HG03135 (cell line): ENCODE data around the gene C11orf68.
"Not testable (repeated sequence)": the region's sequence is repeated elsewhere in the genome, so short reads cannot be mapped to it uniquely, and the experiment has no call there.

Experiments used
- ATAC-seq: cut with Tn5 transposase; IDR thresholded peaks from one replicate; pipeline ENCODE4 v1.9.1; 2021; ENCODE audit warnings: mild to moderate bottlenecking, moderate library complexity; ENCODE audit not compliant: unreplicated experiment

The C11orf68 gene

DNA sequence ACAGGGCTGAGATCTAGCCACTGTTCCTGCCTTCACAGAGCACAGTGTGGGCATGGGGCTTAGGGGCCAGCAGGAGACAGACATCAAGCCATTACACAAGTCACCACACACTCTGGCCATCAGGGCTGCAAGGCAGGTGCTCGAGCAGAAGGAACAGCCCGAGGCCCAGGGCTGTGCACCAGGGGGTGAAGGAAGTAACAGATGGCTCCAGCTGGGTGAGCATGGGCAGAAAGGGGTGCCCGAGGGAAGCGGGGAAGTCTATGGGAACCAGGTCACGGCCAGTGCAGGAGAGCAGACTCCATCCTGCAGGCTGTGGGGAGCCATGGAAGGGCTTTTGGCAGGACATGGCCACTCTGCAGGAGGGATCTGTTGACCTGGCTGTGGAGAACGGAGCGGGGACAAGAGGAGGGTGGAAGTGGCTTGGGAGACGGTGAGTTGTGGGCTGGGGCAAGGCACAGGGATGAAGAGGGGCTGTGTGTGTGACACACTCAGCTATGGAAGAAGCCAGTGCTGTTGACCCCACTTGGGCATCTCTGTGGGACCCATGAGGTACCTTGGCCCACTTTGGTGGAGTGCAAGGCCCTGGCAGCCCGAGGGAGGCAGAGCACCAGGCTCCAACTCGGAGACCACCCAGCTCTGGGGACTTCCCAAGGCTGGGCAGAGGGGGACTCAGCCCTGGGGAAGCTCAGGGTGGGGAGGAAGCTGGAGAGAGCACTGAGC is 3.6 kb downstream of the C11orf68 start:
- ATAC-seq: no peak

DNA sequence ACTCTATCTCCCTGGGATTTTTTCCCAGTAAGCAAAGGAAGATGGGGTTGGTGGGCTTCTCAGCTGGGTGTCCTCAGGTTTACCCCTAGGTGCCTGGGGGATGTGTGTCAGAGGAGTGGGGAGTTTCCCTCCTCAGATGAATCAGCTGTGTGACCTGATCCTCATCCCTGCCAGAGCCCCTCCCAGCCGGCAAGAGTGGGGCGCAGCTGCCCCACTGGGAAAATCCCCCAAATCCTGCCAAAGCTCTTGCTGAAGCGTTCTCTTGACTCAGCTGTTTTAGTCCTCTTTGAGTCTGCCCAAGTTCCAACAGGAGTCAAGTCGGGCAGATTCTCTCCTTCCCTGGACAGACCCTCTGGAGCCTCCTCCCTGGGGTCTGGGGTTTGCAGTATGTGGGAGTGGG is 6.0 kb downstream of the C11orf68 start:
- no peak for ATAC-seq

DNA sequence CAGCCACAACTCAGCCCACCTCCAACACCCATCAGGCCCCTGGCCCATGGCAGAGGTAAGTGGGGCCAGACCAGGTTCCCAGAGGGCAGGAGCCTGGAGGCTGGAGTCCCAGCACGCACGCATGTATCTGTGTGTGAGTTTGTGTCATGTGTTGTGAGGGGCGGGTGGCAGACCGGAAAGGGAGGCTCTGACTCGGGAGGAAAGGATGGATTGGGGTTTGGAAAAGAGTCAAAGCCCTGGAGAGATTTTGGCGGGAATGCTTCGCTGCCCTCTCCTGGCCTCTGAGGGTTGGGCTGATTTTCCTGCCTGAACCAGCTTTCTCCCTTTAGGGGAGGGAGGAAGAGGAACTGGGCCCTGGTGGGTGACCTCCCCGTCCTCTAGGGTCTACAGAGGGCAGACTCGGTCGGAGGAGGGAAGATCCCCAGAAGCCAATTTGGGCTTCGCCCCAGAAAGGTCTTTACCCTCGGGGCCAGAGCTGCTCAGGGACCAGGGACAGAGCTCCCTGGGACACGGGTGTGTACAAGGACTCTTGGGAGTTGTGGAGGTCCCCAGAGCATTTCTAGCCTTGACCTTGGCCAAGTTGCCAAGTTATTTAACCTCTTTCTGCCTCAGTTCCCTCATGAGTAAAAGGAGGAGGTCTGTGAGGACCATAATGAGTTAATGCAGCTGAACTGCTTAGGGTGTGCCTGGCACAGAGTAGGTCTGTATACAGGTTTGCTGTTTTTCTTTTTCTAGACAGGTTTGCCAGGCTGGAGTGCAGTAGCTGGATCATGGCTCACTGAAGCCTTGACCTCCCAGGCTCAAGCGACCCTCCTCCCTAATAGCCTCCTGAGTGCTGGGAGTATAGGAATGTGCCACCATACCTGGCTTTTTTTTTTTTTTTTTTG is 6.9 kb downstream of the C11orf68 start:
- no peak for ATAC-seq

DNA sequence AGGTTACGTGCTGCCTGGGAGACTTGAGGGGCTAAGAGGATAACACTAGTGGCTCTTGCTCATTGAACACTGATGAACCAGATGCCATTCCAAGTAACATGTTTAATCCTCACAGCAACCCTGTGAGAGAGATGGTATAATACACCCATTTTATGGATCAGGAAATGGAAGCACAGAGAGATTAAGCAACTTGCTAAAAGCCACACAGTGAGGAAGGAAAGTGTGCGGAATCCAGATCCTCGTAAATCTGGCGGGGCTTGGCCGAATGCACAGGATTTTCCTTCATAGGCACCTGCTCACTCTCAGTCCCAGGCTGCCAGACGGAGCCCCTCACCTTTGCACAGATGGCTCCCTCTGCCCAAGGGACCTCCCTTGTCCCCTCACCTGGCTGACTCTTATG is 11.0 kb downstream of the C11orf68 start:
- ATAC-seq: no peak

DNA sequence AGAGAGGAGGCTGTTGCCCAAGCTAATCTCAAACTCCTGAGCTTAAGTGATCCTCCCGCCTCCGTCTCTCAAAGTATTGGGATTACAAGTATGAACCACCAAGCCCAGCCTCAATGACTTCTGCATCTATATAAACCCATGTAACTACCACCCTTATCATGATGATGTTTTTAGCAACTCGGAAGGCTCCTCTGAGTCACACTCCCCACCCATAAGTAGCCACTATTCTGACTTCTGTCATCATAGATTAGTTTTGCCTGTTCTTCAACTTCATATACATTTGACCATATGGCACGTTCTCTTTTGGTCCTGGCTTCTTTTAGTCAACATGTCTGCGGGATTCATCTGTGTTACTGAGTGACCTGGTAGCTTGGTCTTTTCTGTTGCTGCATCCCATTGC is 12.3 kb downstream of the C11orf68 start:
- no peak for ATAC-seq

DNA sequence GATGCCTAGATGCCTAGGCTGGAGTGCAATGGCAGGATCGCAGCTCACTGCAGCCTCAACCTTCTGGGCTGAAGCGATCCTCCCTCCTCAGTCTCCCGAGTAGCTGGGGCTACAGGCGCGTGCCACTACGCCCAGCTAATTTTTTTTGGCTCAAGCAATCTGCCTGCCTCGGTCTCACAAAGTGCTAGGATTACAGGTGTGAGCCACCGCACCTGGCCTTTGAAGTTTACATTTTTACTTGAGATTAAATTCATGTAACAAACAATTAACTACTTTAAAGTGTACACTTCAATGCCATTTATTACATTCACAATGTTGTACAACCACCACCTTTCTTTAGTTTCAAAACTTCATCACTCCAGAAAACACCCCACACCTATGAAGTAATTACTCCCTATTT is 15.1 kb downstream of the C11orf68 start:
- no peak for ATAC-seq

DNA sequence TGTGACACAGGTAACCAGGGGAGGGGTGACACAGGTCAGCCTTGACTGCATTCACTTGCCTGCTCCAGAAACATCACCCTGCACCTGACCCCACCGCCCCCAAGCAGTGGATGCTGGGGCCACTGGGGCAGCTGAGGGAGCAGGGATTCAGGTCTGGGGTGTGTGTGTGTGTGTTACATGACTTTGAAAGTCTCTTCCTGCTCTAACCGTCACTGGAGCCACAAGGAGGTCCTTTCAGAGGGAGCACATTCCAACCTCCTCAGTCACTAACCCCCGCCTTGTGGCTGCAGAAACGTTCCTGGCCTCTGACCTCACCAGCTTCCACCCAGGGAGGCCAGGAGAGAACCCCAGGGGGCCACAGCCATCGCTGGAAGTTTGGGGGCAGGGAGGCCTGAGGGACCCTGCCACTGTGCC is 15.8 kb downstream of the C11orf68 start:
- no peak for ATAC-seq

DNA sequence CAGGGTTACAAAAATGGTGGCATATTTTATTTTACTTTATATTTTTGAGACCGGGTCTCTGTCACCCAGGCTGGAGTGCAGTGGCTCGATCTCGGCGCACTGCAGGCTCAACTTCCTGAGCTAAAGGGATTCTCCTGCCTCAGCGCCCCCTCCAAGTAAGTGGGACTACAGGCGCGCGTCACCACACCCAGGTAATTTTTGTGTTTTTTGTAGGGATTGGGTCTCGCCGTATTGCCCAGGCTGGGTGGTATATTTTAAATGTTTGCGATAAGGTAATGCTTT is 18.0 kb downstream of the C11orf68 start:
- ATAC-seq: no peak

DNA sequence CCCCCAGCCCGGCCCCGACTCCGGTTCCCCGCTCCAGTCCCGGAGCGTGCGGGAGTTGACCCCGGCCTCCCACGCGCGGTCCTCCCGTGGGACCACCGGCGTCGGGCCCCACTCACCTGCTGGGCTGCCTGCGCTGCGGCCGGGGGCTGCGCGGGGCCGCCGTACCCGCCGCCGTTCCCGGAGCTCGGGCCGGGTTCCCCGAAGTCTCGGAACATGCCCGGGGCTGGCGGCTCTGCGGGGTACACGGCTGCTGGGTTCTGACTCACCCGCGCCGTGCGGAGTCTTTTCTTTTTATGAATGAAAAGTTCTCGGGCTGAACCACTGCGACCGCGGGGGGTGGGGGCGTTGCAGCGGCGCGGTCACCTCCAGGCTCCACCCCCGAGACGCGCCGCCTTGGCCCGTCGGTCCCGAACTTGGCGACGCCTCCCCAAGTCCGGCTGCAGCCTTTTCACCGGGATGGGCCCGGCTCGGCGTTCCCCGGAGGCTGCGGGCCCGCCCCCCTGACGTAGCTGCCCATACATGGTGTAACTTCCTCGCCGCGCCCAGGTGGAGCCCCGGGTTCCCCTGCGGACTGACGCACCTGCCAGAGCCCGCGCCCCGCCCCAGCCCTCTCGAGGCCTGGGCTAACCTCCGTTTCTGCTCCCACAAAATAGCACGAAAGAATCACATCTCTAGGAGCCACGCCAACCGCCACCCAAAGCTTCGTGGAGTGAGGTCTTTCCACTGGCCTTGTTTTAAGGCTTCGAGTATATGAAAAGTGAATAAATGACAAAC is 18.6 kb downstream of the C11orf68 start, which contains the start of gene FOSL1:
Gene FOSL1, minus strand, starts transcription at position 264 of the 774 bp plus-strand sequence. Its CDS starts 49 bp downstream, at position 215.
- ATAC-seq: peak; percentile 75

DNA sequence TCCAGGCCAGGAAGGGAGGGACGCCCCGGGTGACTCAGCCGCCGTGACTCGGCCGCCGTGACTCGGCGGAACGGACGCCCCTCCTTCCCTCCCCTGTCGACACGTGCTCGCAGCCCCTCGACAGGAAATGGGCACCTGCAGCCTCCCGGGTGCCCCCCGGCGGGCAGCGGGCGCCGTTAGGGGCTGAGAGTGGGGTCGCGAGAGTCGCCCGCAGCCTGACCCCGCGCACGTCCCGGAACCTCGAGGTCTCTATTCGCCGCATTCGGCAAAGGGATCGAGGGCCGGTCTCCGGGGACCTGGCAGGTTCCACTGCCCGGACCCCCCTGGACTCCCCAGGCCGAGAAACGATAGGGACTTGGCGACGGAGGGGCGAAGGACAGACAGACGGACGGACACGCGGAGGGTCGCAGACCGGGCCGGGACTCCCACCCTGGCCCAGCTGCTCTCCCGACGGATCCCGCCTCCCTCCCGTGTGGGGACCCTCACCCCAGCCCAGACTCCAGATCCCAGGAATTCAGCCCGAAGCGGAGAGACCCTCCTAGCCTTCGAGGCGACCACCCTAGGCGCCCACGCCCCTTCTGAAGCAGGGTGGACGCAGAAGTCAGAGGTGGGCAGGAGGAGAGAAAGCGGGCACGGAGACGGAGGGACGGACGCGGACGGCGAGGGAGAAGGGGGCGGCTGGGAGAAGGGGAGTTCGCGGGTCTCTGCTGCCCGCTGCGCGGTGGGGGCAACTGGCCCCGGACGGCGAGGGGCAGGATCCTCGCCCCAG is 19.3 kb downstream of the C11orf68 start:
- no peak for ATAC-seq

DNA sequence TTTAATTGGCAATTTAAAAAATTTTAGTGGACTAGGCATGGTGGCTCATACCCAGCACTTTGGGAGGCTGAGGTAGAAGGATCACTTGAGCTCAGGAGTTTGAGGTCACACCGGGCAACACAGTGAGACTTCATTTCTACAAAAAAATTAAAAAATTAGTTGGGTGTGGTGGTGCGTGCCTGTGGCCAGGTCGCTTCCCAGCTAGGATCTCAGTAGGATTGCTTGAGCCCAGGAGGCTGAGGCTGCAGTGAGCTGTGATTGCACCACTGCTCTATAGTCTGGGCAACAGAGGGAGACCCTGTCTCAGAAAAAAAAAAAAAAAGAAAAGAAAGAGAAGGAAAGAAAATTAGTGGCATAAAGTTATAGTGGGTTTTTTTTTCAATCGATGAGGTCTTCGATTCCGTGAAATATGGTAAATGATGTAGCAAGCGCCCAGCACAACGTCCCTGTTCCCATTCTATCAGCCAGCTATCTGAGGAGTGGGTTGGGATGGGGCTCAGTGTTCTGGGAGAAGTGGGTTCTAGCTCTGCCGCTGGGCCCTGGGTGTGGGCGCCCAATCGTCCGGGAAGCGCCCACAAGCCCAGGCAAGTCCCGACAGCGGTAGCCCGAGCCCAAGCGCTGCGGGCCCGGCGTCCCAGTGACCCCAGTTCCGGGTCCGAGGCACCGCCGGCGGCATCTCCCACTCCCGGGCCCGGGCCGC is 20.1 kb downstream of the C11orf68 start:
- no peak for ATAC-seq

DNA sequence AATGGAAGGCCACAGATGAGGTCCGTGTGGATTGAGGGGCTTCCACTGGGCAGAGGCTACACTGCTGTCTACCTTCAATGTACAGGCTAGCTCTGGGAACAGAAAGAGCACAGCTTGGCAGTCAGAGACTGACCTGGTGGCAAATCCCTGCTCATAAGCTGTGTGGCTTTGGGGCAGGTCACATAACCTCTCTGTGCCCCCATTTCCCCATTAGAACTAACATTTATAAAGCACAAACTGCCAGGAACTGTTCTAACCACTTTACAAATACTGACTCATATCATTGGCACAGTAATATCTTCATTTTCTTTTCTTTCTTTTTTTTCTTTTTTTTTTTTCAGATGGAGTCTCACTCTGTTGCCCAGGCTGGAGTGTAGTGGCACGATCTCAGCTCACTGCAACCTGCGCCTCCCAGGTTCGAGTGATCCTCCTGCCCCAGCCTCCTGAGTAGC is 21.8 kb downstream of the C11orf68 start:
- ATAC-seq: no peak

DNA sequence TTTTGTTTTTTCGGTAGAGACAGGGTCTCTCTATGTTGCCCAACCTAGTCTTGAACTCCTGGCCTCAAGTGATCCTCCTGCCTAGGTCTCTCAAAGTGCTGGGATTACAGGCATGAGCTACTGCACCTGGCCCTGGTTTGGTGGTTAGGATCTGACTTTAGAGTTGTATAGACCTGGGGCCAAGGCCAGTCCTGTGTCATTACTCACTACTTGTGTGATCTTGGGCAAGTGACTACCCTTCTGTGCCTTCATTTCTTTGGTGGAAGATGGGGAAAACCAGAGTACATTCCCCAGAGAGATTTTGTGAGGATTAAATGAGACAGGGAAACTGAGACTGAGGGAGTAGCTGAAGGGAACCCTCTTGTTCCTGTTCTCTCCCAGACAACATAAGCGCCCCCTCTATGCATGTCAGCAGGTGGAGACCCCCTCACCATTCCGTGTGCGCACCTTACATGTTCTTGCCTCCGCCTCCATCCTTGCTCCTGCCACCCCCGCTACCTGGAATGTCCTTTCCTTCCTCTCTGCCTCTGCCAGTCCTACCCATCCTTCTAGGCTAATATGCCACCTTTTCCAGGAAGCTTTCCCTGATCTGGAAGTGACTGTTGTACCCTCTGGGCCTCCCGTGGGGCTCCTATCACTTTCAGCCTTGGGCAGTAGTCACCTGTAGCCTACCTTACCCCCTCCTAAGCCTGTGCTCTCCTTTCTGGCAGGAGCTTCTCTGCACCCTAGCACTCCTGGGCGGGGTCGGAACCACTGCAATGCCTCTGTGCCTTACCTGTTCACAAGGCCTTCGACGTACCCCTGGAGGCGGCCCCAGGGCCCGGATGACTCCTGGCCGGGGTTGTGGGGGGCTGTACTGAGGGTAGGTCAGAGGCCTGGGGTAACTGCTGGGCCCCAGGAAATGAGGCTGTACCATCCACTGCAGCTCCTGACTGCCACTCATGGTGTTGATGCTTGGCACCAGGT is 22.5 kb downstream of the C11orf68 start:
- ATAC-seq: no peak

DNA sequence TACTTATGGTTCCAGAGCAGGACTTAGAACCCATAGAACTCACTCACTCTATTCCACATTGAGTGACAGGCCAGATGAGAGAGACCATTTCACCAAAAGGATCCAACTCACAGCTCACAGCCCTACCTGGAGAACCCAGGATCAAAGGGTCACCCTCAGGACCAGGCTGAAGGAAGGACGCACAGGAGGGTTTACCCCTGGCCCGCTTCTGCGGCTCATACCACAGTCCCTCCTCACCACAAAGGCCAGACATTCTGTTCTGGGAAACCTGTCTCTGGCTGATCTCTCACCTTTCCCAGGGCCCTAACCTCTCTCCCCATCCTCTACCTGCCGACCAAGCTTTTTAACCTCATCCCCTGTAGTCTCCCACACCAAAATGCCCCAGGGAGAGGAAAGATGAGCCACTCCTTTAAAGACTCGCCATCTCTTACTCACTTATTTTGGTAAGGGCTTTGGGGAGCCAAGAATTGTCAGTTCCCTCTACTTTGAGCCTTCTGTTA is 23.3 kb downstream of the C11orf68 start:
- ATAC-seq: no peak

DNA sequence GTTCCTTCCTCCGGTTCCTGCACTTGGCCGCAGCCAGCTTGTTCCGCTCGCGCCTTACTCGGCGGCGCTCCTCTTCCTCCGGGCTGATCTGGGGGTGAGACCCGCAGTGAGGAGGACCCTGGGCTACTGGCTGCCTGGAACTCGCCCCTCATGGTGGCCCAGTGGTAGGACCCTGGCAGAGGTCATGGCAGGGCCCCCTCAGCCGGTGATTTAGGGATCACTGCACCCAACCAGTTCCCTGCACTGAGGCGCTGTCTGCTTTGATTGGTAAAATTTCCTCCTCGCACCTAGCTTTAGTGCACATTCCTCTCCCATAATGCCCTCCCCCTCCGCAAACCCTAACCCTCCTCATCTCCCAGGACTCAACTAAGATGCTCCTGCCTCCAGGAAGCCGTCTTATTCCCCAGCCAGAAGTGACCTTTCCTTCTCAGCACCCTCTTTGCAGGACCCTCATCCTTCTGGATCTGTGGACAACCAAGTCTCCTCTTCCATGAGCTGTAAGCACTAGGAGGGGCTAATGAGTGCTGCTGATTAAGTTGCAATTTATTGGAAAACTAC is 24.7 kb downstream of the C11orf68 start:
- no peak for ATAC-seq

DNA sequence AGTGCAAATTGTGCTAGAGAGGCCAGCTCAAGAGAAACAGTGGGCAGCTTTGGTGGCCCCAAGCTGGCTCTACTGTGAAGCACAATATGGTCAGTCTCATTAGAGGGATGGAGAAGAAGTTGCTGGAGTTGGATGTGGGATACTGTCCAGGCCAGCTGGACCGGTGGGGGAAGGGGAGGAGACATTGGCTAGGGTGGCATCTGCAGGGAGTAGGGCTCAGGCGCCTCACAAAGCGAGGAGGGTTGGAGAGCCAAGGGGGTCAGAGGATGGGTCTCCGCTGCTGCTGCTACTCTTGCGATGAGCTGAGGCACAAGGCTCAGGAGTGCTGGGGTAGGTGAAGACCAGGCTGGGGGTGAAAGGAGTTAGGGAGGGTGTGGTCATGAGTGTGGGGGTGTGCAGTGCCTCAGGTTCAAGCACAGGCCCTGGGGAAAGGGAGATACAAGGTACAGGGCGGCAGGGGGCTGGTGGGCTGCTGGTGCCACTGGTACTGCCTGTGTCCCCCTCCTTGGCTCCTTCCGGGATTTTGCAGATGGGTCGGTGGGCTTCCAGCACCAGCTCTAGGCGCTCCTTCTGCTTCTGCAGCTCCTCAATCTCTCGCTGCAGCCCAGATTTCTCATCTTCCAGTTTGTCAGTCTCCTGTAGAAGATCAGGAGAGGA is 26.1 kb downstream of the C11orf68 start:
- ATAC-seq: no peak

DNA sequence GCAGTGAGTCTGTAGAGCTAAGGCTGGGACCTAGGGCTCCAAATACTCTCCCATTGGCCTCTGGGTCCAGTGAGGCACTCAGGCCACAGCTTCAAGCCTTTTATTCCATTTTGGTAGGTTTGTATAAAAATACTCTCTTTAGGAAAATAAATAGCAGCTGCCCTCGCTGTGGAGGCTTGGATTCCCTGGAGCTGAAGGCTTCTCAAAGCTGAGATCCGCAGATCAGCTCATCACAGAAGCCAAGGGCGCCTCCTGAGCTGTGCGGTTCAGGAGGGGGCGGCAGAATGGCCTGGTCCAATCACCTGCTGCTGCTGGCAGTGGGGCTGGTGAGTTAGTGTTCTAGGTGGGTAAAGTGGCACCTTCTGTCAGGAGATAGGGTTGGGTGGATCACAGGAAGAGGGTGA is 26.7 kb downstream of the C11orf68 start:
- not testable (repeated sequence) for ATAC-seq
